ENCODE measurements around the gene SLC26A1.
"Not testable (repeated sequence)": the region's sequence is repeated elsewhere in the genome, so short reads cannot be mapped to it uniquely, and the experiment has no call there.

The SLC26A1 gene

GRCh38 chr4:947491-947971, 45.7 kb downstream of the SLC26A1 start:
- Histone ChIP-seq H3K27ac (no peak overlapping the region), H3K4me3 (no peak overlapping the region)
- TF ChIP-seq CTCF (IDR thresholded peaks at IDR 0.05) = no peak
- DNase-seq (ENCODE audit: low spot score) = no peak

GRCh38 chr4:946517-947471, 46.4 kb downstream of the SLC26A1 start:
- no peak for TF ChIP-seq CTCF (IDR thresholded peaks at IDR 0.05)
- Histone ChIP-seq H3K4me3 (no peak overlapping the region), H3K27ac (no peak overlapping the region)
- no peak for DNase-seq (ENCODE audit: low spot score)

- DNase-seq (ENCODE audit: low spot score) = no peak
- Histone ChIP-seq H3K27ac (no peak overlapping the region), H3K4me3 (no peak overlapping the region)
- no peak for TF ChIP-seq CTCF (IDR thresholded peaks at IDR 0.05)
These were observed 47.1 kb downstream of the SLC26A1 start for GRCh38 chr4:946103-946450.

GRCh38 chr4:945274-946102, 47.7 kb downstream of the SLC26A1 start:
- Histone ChIP-seq H3K27ac (no peak overlapping the region), H3K4me3 (no peak overlapping the region)
- no peak for TF ChIP-seq CTCF (IDR thresholded peaks at IDR 0.05)
- no peak for DNase-seq (ENCODE audit: low spot score)

GRCh38 chr4:939508-939907, 53.7 kb downstream of the SLC26A1 start:
- DNase-seq (ENCODE audit: low spot score); H3K27ac ChIP-seq; H3K4me3 ChIP-seq: not testable (repeated sequence)
